HepG2 (cell line): Measurements from ENCODE around the gene RALY.

Source experiments
- EED ChIP-seq: sonication (generic); formaldehyde crosslinking; IDR thresholded peaks from 2 replicates; pipeline ENCODE4 v1.5.0; 2020; ENCODE audit warnings: mild to moderate bottlenecking, missing genetic modification reagents
- NFIB ChIP-seq: sonication (generic); formaldehyde crosslinking; IDR thresholded peaks from 2 replicates; pipeline ENCODE4 v1.9.0; 2021; ENCODE audit warnings: missing genetic modification reagents, mild to moderate bottlenecking, borderline replicate concordance
- POLR2A ChIP-seq, 2 experiments: IDR thresholded peaks; 2 replicates each; pipeline ENCODE4 v1.6.1; 2011; ENCODE audit warnings: low read depth in 2 of 2, low read length in 2 of 2, mild to moderate bottlenecking in 1 of 2, moderate library complexity in 1 of 2; ENCODE audit not compliant: insufficient read depth in 1 of 2
- POLR2AphosphoS2 ChIP-seq: IDR thresholded peaks from 2 replicates; pipeline ENCODE4 v1.6.1; 2011; ENCODE audit warnings: low read depth, low read length, improper control_type of control experiment
- POLR2AphosphoS5 ChIP-seq: IDR thresholded peaks from 2 replicates; pipeline ENCODE4 v1.6.1; 2012; ENCODE audit warnings: low read depth, low read length

GRCh38 chr20:33951171-33951570, 42.5 kb upstream of the RALY start:
- no peak for TF ChIP-seq POLR2AphosphoS2
- TF ChIP-seq EED: no peak
- no peak for TF ChIP-seq POLR2A (IDR thresholded peaks at IDR 0.05; ENCODE audit: insufficient read depth in 1 of 2, low read depth in 2 of 2, low read length in 2 of 2)
- TF ChIP-seq POLR2AphosphoS5: no peak
- TF ChIP-seq NFIB (CRISPR knock-in tag): no peak
